H1 (cell line): ENCODE measurements around the gene TLL2. TPM values are rescaled to one million over a fixed set of nuclear protein-coding genes. Genes with fewer than 3 reads are reported as not detected.
A peak's percentile ranks its signal among the peaks of the same experiment; 100 is the strongest.

ENCODE experiments used
- CTCF ChIA-PET: fragments of 300-600 bp; sonication (Branson Sonifier 250); formaldehyde crosslinking; loops from one replicate; lab custom pipeline; 2021; ENCODE audit not compliant: partially characterized antibody; lab: Charles Lee
- POLR2A ChIA-PET: fragments of 300-600 bp; sonication (Branson Sonifier 250); formaldehyde crosslinking; loops from one replicate; lab custom pipeline; 2021; ENCODE audit warnings: inconsistent platforms; ENCODE audit not compliant: partially characterized antibody; lab: Charles Lee
- DNase-seq, 2 experiments: peaks; one replicate each; pipeline versions ENCODE4 v3.0.0 to v3.0.0-alpha.2; 2010 to 2022; ENCODE audit warnings: low spot score in 2 of 2, low read depth in 1 of 2, mixed read lengths in 1 of 2
- FAIRE-seq: peaks from 2 replicates; lab custom pipeline; 2011; peaks lifted over from hg19 to GRCh38; lab: Jason Lieb, UNC
- H2AFZ ChIP-seq: 2 replicates; pipeline ENCODE4 v1.8.1; 2012; ENCODE audit warnings: low read length, inconsistent platforms
- H2AK5ac ChIP-seq: 2 replicates; pipeline ENCODE4 v1.6.1; 2013; ENCODE audit warnings: low read depth, low read length
- H2BK120ac ChIP-seq: replicated peaks from 2 replicates; pipeline ENCODE3; 2013; ENCODE audit warnings: low read depth, low read length, inconsistent platforms
- H2BK12ac ChIP-seq: 2 replicates; pipeline ENCODE4 v1.6.1; 2013; ENCODE audit warnings: low read depth, low read length
- H2BK15ac ChIP-seq: 2 replicates; pipeline ENCODE4 v1.6.1; 2013; ENCODE audit warnings: low read length
- H2BK20ac ChIP-seq: 2 replicates; pipeline ENCODE4 v1.6.1; 2013; ENCODE audit warnings: low read length
- H2BK5ac ChIP-seq: 2 replicates; pipeline ENCODE4 v1.6.1; 2013; ENCODE audit warnings: low read depth, low read length
- H3K14ac ChIP-seq: 2 replicates; pipeline ENCODE4 v1.6.1; 2013; ENCODE audit warnings: inconsistent platforms; ENCODE audit not compliant: insufficient read length
- H3K18ac ChIP-seq: 2 replicates; pipeline ENCODE4 v1.6.1; 2013; ENCODE audit warnings: low read length; ENCODE audit errors: extremely low read depth
- H3K23ac ChIP-seq: 2 replicates; pipeline ENCODE4 v1.6.1; 2013; ENCODE audit warnings: inconsistent platforms; ENCODE audit not compliant: insufficient read length
- H3K23me2 ChIP-seq: 2 replicates; pipeline ENCODE4 v1.6.1; 2013; ENCODE audit warnings: low read depth, low read length
- H3K27ac ChIP-seq: 2 replicates; pipeline ENCODE4 v1.6.1; 2011; ENCODE audit warnings: low read depth, low read length, inconsistent platforms
- H3K27me3 ChIP-seq, 4 experiments: replicated peaks in 1 of 4; 1 replicate in 1 of 4; 2 replicates in 3 of 4; pipeline versions ENCODE4 v1.6.1 to v1.8.1; 2011 to 2013; ENCODE audit warnings: low read length in 3 of 4, mild to moderate bottlenecking in 3 of 4, inconsistent platforms in 2 of 4, mixed read lengths in 2 of 4, moderate library complexity in 1 of 4; ENCODE audit not compliant: control insufficient read depth in 3 of 4, insufficient read depth in 3 of 4; ENCODE audit errors: extremely low read depth in 1 of 4
- H3K36me3 ChIP-seq, 4 experiments: 2 replicates each; pipeline versions ENCODE4 v1.6.1 to v1.8.1; 2011 to 2013; ENCODE audit warnings: mild to moderate bottlenecking in 4 of 4, low read length in 3 of 4, moderate library complexity in 2 of 4, control low read depth in 1 of 4, inconsistent platforms in 1 of 4; ENCODE audit not compliant: insufficient read depth in 4 of 4, control insufficient read depth in 2 of 4
- H3K4ac ChIP-seq: replicated peaks from 2 replicates; pipeline ENCODE3; 2013; ENCODE audit warnings: low read length, low read depth, mixed read lengths, inconsistent platforms; ENCODE audit not compliant: insufficient read length
- H3K4me1 ChIP-seq, 4 experiments: replicated peaks in 1 of 4; 1 replicate in 1 of 4; 2 replicates in 3 of 4; pipeline versions ENCODE4 v1.6.1 to v1.8.1; 2011 to 2013; ENCODE audit warnings: low read length in 3 of 4, inconsistent platforms in 2 of 4, mixed read lengths in 1 of 4; ENCODE audit not compliant: insufficient read depth in 4 of 4, control insufficient read depth in 3 of 4
- H3K4me2 ChIP-seq, 2 experiments: 2 replicates each; pipeline versions ENCODE4 v1.6.1 to v1.8.1; 2011 to 2013; ENCODE audit warnings: low read depth in 2 of 2, low read length in 2 of 2, control low read depth in 1 of 2, inconsistent platforms in 1 of 2, mild to moderate bottlenecking in 1 of 2; ENCODE audit not compliant: insufficient read depth in 1 of 2
- H3K4me3 ChIP-seq, 4 experiments: fragments of 200-600, 300-600 bp in 1 of 4; sonication (generic), shearing (Covaris generic), sonication (Bioruptor Twin) in 1 of 4; 2 replicates each; pipeline versions ENCODE4 v1.5.1 to v1.8.1; 2011 to 2016; ENCODE audit warnings: low read length in 4 of 4, low read depth in 3 of 4, control low read depth in 2 of 4, inconsistent platforms in 2 of 4, mild to moderate bottlenecking in 2 of 4, mixed read lengths in 1 of 4, moderate library complexity in 1 of 4; ENCODE audit not compliant: insufficient read depth in 2 of 4; ENCODE audit errors: extremely low read depth in 1 of 4
- H3K56ac ChIP-seq: replicated peaks from 2 replicates; pipeline ENCODE3; 2013; ENCODE audit warnings: low read depth, mild to moderate bottlenecking, mixed read lengths, low read length, inconsistent platforms; ENCODE audit not compliant: insufficient read length
- H3K79me1 ChIP-seq: 2 replicates; pipeline ENCODE4 v1.6.1; 2013; ENCODE audit warnings: low read depth, low read length, control low read depth
- H3K79me2 ChIP-seq, 2 experiments: 2 replicates each; pipeline versions ENCODE4 v1.6.1 to v1.8.1; 2012 to 2013; ENCODE audit warnings: low read length in 2 of 2, mild to moderate bottlenecking in 2 of 2, inconsistent platforms in 1 of 2; ENCODE audit not compliant: insufficient read depth in 2 of 2, control insufficient read depth in 1 of 2
- H3K9ac ChIP-seq, 4 experiments: replicated peaks in 1 of 4; 1 replicate in 1 of 4; 2 replicates in 3 of 4; pipeline versions ENCODE4 v1.6.1 to v1.8.1; 2011 to 2013; ENCODE audit warnings: low read depth in 3 of 4, low read length in 3 of 4, control low read depth in 2 of 4, mild to moderate bottlenecking in 2 of 4, moderate library complexity in 2 of 4, inconsistent platforms in 1 of 4; ENCODE audit errors: extremely low read depth in 1 of 4
- H3K9me3 ChIP-seq, 2 experiments: 2 replicates each; pipeline versions ENCODE4 v1.6.1 to v1.8.1; 2012 to 2013; ENCODE audit warnings: mild to moderate bottlenecking in 2 of 2, moderate library complexity in 2 of 2, control low read depth in 1 of 2, inconsistent platforms in 1 of 2, low read depth in 1 of 2, low read length in 1 of 2, mixed read lengths in 1 of 2; ENCODE audit not compliant: insufficient read depth in 2 of 2
- H4K20me1 ChIP-seq, 2 experiments: replicated peaks in 1 of 2; 2 replicates each; pipeline versions ENCODE3 to v1.8.1; 2011 to 2013; ENCODE audit warnings: inconsistent platforms in 2 of 2, low read length in 2 of 2, mild to moderate bottlenecking in 1 of 2; ENCODE audit not compliant: insufficient read depth in 2 of 2, control insufficient read depth in 1 of 2
- H4K5ac ChIP-seq: 2 replicates; pipeline ENCODE4 v1.6.1; 2013; ENCODE audit warnings: low read length, low read depth, mixed read lengths, inconsistent platforms; ENCODE audit not compliant: insufficient read length
- H4K8ac ChIP-seq: 2 replicates; pipeline ENCODE4 v1.8.0; 2013; ENCODE audit warnings: mild to moderate bottlenecking, moderate library complexity, low read length, inconsistent platforms; ENCODE audit not compliant: insufficient read depth; ENCODE audit errors: extremely low read depth
- H4K91ac ChIP-seq: replicated peaks from 2 replicates; pipeline ENCODE3; 2013; ENCODE audit warnings: low read length, mixed read lengths, inconsistent platforms; ENCODE audit not compliant: insufficient read length
- PHF8 ChIP-seq: fragments of 200-600 bp; sonication (generic); conservative IDR thresholded peaks from 2 replicates; pipeline ENCODE4 v1.7.1; 2012; ENCODE audit warnings: low read depth, mild to moderate bottlenecking, inconsistent platforms, low read length, moderate library complexity
- SP2 ChIP-seq: IDR thresholded peaks from 2 replicates; pipeline ENCODE4 v1.6.1; 2012; ENCODE audit warnings: mild to moderate bottlenecking, low read length, inconsistent platforms
- USF2 ChIP-seq: IDR thresholded peaks from 2 replicates; pipeline ENCODE4 v1.6.1; 2011; ENCODE audit warnings: low read length, improper control_type of control experiment
- YY1 ChIP-seq: IDR thresholded peaks from 2 replicates; pipeline ENCODE4 v1.6.1; 2011; ENCODE audit warnings: low read depth, mild to moderate bottlenecking, low read length
- WGBS, 2 experiments: shearing (Covaris generic) in 1 of 2; methylation state at CpG; one replicate each; pipeline versions ENCODE4 v1.1.6 to v1.1.7; 2013 to 2015; ENCODE audit warnings: low lambda C conversion rate in 2 of 2, mixed read lengths in 2 of 2, inconsistent platforms in 1 of 2, low coverage in 1 of 2, missing lambda C conversion rate in 1 of 2; ENCODE audit not compliant: insufficient replicate concordance in 2 of 2, insufficient coverage in 1 of 2, insufficient read length in 1 of 2; ENCODE audit errors: extremely low coverage in 1 of 2, missing lambda C conversion rate in 1 of 2; 5-methylcytosine and 5-hydroxymethylcytosine counted together
- polyA plus RNA-seq, 7 experiments: library from polyadenylated mRNA; depleted of rRNA in 3 of 7; stranded (reverse) in 5 of 7; unstranded in 2 of 7; fragments of >200 nt in 5 of 7; fragments of 200-250 nt in 2 of 7; gene quantifications; 1 replicate in 5 of 7; 2 replicates in 1 of 7; 4 replicates in 1 of 7; pipeline versions ENCODE4 v1.2.1 to v1.2.3, GENCODE V29; 2011 to 2013; ENCODE audit warnings: missing spikeins in 2 of 7, mixed read lengths in 2 of 7
- total RNA-seq: library from RNA; stranded (reverse); fragmentation: NEBNext Ultra II Directional; extraction: Animal tissue kit (Norgen Biotek cat#: 25700); gene quantifications from 2 replicates; pipeline ENCODE4 v1.2.1, GENCODE V29; 2021

Gene TLL2
- total and polyA plus RNA-seq, 2 of the 8 experiments (the other 6 are each of a cell fraction or from before 2014, with no cell fraction given): 2.4 to 3.2 TPM

GRCh38 chr10:96440361-96441292 lies 73.1 kb downstream of the TLL2 start:
- ChIA-PET CTCF (interaction anchor here (0.8 to 4.5 kb wide), 15 partner anchors 11 to 73 kb away, joined by 3 to 22 read pairs (median 3); partner anchors contain the start of gene TLL2), POLR2A (interaction anchor here (1.1 to 1.3 kb wide), 3 partner anchors 10 to 116 kb away, joined by 4 to 6 read pairs (median 5); no protein-coding TSS in a partner anchor)
- no peak overlapping the region for H3K18ac ChIP-seq
- peaks cover 10 to 16% (median 13%) of the 10 kb centered on the region in 4 experiments for H3K4me1 ChIP-seq
- H3K27ac ChIP-seq: no peak overlapping the region
- no peak overlapping the region for H3K9ac ChIP-seq
- H3K14ac ChIP-seq: no peak overlapping the region
- no peak overlapping the region for H2BK5ac ChIP-seq
- H3K36me3 ChIP-seq: no peaks in the 10 kb centered on the region
- H4K20me1 ChIP-seq: no peaks in the 10 kb centered on the region
- no peak overlapping the region for H4K8ac ChIP-seq
- no peak overlapping the region for H2BK15ac ChIP-seq
- no peak overlapping the region; the same call in 1 of the 2 replicates for H2AFZ ChIP-seq
- 84% methylated on average over 10 of the region's 10 CpGs; no CpG with 5 or more reads in 1 of the 2 experiments for whole genome bisulfite sequencing, 2 experiments
- H3K23ac ChIP-seq: no peak overlapping the region
- H3K4ac ChIP-seq: no peak overlapping the region
- H3K27me3 ChIP-seq: no peaks in the 10 kb centered on the region
- no peak overlapping the region for H4K5ac ChIP-seq
- H3K79me1 ChIP-seq: no peaks in the 10 kb centered on the region
- H3K23me2 ChIP-seq: no peaks in the 10 kb centered on the region
- FAIRE-seq (no peak), DNase-seq (no peak)
- H4K91ac ChIP-seq: no peak overlapping the region
- H2BK12ac ChIP-seq: no peak overlapping the region
- peaks cover 0 to under 1% of the 10 kb centered on the region in 2 experiments; a peak in 1 of 4 replicates for H3K9me3 ChIP-seq
- H3K4me2 ChIP-seq: peak overlapping the region; percentile 4 to 6; a peak in 1 of 4 replicates
- peak overlapping the region; percentile 16; the same call in 1 of the 2 replicates for H2BK20ac ChIP-seq
- H2BK120ac ChIP-seq: no peak overlapping the region
- H3K56ac ChIP-seq: no peak overlapping the region
- H2AK5ac ChIP-seq: no peak overlapping the region
- H3K4me3 ChIP-seq: no peak overlapping the region
- H3K79me2 ChIP-seq: no peaks in the 10 kb centered on the region
- no peak for TF ChIP-seq SP2
- TF ChIP-seq YY1: no peak
- no peak for TF ChIP-seq USF2
- no peak for TF ChIP-seq PHF8
